GM21526 (cell line): Measurements from ENCODE around the gene ADAMTS15.

Experiments used
- ATAC-seq: cut with Tn5 transposase; IDR thresholded peaks from one replicate; pipeline ENCODE4 v1.9.1; 2021; ENCODE audit warnings: moderate library complexity; ENCODE audit not compliant: unreplicated experiment, low FRiP score

The ADAMTS15 gene, protein sequence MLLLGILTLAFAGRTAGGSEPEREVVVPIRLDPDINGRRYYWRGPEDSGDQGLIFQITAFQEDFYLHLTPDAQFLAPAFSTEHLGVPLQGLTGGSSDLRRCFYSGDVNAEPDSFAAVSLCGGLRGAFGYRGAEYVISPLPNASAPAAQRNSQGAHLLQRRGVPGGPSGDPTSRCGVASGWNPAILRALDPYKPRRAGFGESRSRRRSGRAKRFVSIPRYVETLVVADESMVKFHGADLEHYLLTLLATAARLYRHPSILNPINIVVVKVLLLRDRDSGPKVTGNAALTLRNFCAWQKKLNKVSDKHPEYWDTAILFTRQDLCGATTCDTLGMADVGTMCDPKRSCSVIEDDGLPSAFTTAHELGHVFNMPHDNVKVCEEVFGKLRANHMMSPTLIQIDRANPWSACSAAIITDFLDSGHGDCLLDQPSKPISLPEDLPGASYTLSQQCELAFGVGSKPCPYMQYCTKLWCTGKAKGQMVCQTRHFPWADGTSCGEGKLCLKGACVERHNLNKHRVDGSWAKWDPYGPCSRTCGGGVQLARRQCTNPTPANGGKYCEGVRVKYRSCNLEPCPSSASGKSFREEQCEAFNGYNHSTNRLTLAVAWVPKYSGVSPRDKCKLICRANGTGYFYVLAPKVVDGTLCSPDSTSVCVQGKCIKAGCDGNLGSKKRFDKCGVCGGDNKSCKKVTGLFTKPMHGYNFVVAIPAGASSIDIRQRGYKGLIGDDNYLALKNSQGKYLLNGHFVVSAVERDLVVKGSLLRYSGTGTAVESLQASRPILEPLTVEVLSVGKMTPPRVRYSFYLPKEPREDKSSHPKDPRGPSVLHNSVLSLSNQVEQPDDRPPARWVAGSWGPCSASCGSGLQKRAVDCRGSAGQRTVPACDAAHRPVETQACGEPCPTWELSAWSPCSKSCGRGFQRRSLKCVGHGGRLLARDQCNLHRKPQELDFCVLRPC

DNA sequence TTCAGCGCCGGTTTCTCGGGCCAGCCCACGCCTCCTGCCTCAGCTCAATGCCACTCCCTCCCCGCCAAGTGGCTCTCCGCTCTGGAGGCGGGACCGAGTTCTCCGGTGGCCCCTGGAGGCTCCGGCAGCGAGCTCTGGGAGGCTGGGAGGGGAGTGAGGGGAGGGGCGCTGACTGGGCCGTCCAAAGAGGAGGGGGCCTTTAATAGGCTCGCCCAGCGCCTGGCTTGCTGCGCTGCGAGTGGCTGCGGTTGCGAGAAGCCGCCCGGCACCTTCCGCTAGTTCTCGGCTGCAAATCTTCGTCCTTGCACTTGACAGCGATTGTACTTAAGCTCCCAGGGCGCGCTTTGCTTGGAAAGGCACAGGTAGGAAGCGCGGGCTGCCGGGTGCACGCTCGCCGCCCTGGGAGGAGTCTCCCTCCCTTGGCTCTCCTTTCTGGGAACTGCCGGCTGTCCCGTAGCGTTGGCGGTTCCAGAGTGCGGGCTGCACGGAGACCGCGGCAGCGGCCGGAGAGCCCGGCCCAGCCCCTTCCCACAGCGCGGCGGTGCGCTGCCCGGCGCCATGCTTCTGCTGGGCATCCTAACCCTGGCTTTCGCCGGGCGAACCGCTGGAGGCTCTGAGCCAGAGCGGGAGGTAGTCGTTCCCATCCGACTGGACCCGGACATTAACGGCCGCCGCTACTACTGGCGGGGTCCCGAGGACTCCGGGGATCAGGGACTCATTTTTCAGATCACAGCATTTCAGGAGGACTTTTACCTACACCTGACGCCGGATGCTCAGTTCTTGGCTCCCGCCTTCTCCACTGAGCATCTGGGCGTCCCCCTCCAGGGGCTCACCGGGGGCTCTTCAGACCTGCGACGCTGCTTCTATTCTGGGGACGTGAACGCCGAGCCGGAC, at the start of gene ADAMTS15:
Gene ADAMTS15, plus strand, starts transcription at position 230 of the 894 bp plus-strand sequence. Its CDS starts 329 bp downstream, at position 559.
- ATAC-seq, result peak; percentile 77

DNA sequence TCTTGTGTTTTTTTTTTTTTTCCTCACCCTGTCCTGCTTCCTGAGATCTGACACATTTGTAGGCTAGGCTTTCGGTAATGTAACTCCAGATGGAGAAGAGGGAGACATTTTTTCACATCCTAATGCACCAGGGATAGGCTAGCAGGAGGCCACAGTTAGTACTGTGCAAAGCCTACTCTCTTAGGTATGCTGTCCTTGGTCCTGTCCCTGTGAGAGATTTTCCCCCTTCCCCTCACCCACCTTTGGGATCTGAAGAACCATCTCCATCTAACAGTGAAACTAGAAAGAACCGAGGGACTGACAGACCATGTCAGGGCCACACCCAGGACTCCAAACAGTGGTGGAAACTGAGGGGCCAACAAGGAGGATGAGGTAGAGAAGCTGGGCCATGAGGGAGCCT, 49.2 kb upstream of the ADAMTS15 start:
- ATAC-seq, result no peak

DNA sequence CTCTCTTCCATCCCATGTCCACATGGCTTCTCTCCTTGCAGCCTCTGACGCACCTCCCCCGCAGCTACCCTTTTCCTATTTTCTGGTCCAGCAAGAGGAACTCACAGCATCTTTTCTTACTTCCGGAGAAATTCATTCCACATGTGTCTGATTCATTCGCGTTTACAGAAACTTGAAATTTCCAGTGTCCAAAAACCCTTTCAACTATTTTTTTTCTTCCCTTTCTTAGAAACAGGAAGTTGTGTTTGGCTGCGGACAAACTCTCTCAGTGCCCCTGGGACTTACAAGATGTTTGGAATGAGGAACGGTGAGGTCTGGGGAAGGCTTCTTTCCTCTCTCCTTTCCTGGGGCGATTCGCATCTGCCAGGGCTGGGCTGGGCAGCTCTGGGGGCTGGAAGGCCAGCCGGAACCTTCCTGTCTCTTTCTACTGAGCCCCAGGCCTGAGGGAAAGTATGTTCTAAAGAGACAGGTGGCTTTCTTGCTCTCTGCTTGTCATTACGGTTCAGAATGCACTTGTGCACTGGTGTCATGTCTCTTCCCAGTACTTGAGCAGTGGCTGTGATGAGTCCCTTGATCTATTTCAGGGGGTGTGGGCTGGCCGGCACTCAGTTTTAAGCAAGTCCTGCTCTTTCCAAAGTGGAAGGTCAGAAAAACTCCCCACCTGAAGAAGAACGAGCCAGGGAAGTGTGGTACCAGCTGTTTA, 47.5 kb upstream of the ADAMTS15 start:
- no peak for ATAC-seq

DNA sequence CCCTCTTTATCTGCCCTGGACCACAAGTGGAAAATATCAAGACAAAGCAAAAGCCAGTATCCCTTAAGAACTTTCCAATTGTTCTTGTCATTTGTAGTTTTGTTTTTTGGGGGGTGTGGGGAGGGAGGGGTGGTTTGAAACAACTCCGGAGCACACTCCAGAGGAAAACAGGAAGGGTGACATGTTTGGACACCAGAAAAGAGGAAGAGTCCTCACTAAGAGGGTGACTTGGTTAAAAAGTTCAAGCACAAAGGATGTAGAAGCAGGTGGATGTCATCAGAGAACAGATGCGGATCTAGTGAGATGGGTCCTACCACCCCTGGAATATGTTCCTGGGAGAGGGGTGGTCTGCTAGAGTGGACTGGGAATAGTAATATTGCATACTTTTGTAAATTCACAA, 45.9 kb upstream of the ADAMTS15 start:
- ATAC-seq, result no peak

DNA sequence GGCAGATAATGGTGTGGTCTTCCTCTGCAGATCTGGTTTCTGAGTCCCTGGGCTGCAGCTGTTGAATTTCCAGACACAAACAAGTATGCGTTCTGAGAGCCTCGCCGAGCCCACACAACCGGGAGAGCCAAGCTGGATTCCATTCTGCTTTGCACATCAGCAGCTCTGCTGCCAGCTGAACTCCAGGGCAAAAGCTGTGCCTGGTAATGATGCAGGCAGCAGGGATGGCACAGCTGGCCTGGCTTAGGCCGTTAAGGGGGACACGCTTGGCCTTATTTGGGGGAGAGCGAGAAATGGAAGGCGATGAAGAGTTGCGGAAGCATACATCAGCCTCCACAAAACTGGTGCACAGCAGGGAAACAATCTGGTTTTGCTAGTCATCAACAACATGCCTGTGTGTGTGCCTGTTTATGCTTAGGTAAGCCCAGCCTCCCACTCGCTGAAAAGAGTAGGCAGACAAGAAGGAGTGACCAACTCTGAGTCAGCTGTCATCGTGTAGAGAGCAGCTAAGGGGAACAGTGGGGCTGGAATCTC, 45.1 kb upstream of the ADAMTS15 start:
- ATAC-seq, result no peak

GRCh38 chr11:130403967-130404366, 44.5 kb upstream of the ADAMTS15 start:
- no peak for ATAC-seq

GRCh38 chr11:130404727-130405126, 43.7 kb upstream of the ADAMTS15 start:
- ATAC-seq, result no peak

- ATAC-seq, result no peak
Measured at GRCh38 chr11:130405428-130405827, 43.0 kb upstream of the ADAMTS15 start.

- no peak for ATAC-seq
Measured at GRCh38 chr11:130407978-130408377, 40.5 kb upstream of the ADAMTS15 start.

DNA sequence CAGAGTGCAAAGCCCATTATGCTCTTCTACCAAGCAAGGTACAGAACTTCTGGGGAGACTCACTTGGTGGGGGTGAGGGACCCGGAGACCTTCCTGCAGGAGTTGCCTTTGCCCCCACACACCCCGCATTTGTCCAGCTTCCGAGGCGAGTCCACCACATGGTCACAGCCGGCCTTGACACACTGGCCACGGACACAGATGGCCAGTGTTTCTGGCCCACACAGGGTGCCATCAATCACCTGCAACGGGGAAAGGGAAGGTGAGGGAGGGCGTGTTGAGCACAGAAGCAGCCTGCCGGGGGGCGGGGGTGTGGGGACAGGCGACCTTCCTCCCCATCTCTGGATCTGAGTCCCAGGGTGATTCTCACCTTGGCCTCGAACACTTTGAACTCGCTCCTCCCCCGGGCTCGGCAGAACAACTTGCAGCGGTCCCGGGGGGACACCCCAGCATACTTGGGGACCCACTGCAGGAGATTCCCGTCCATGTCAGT, 40.0 kb upstream of the ADAMTS15 start:
- ATAC-seq, result no peak

DNA sequence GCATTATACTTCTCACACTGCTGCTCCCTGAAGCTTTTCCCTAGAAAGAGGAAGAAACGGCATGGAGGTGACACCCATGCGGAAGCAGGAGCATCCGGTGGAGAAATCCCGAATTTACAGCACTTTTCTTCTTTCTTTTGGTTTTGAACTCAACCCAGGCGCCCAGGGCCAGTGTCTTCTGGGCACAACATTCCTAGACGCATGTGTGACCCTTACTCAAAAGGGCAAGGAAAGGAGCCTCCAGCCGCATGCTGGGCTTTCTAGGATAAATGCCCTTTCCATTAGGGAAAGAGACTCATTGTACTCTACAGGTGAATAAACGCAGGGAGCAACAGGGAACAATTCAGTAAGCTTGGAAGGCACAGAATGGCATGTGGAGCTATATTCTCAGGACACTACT, 39.5 kb upstream of the ADAMTS15 start:
- ATAC-seq, result no peak

DNA sequence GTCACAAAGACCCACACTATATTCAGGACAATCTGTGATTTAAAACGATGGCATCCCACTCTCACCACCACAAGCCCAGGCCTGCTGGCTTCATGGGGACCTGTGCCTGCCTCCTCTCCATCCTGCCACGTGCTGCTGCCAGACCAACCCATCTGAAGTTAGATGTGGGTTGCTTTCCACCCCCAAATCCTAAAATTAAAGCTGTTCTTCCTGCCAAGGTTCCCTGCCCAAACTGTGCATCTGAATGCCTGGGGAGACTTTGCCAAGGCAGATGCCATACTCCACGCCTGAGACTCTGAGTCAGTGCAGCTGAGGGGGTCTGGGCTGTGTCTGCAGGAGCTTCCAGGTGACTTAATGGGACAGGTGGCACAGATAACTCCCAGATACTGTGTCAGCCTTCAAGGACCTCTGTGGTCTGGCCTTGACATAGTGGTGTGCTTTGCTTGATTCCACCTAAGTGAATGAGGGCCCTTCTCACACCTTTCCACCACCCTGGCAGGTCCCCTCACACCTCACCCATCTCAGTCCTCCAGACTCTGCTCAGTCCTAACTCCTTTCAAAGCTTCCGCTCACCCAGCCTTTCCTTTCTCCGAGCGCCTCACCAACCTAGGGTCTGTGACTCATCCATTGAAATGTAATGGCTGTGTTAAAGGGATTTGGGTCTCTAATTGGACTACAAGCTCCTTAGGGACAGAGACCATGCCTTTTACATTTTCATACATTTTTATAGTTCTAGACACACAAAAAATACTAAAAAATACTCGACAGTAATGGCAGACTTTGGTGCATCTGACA, 38.7 kb upstream of the ADAMTS15 start:
- no peak for ATAC-seq

DNA sequence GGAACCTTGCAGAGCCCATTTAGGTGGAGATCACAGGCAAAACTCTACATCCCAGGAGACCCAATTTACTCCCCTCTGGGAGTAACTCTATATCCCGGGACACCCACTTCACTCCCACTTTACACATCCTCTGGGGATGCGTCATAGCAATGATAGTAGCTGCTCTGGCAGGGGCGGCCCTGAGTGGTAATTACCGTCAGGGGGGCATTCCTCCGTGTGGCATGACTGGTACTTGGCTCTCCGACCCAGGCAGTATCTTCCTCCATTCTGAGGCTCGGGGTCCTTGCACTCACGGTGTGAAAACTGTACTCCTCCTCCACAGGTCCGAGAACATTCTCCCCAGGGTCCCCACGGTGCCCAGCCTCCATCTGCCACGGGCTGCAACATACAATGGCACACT, 37.2 kb upstream of the ADAMTS15 start:
- ATAC-seq, result no peak

- no peak for ATAC-seq
Measured at GRCh38 chr11:130413405-130414106, 34.9 kb upstream of the ADAMTS15 start.

DNA sequence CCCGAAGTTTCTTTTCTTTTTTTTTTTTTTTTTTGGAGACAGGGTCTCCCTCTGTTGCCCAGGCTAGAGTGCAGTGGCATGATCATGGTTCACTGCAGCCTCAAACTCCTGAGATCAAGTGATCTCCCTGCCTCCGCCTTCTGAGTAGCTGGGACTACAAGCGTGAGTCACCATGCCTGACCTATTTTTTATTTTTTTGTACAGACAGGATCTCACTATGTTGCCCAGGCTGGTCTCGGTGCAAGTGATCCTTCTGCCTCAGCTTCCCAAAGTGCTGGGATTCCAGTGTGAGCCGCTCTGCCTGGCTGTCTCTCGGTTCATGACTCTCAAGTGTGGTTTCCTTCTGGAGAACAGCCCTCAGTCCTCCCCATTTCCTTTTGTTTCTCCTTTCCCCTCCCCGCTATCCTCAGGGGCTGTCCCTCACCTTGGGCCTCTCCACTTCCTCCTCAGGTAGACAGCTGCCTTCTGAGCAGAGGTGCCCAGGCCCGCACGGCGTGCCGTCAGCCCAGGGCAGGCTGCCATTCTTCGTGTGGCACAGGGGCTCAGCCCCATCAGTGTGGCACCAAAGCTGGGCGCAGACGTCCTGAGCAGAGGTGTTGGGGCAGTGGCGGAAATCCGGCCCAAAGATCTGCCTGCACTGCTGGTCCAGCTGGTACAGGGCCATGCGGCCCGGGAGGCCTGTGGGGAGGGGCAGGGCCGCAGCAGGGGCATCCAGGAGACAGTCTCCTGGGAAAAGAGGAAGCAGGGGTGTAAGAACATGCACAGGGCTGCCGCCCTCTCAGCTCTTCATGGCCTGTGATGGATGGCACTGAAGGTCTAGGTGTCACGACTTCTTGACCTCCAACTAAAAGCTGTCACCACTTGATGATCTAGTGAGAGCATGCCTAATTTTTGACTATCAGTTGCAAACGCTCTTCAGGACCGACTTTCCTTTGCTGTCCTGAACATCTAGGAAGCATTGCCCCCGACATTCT, 34.1 kb upstream of the ADAMTS15 start:
- ATAC-seq, result no peak

DNA sequence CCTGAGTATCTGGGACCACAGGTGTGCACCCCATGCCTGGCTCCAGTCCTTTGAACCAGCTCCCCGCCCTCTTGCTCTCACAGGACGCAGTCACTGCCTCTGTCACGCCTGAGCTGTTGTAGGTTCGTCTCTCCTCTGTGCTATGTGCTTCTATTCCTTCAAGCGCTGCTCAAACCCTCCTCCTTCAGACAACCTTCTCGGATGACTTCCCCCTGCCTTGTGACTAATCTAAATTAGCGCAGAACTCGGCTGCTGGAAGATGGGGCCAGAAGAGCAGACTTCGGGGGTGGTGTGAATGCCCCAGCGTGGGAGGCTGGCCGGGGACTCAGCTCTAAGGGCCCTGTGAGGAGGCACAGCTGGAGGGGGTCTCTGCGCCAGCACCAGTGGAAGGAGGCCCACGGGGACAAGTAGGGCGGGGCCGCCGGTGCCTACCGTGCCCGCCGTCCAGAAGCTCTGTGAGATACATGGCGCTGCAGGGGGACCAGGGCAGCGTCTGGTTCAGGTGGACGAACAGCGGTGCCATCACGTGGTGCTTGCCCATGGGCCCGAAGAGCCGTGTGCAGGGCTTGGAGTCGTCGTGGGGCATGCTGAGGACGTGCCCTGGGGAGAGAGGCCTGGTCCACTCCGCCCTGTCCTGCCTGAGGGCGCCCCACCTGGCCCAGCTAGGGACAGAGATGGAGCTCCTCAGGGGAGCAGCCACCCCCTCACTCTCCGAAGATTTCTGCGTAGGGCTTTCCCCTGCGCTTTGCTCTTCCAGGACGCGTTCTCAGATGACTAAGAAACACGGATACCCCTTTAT, 32.5 kb upstream of the ADAMTS15 start:
- no peak for ATAC-seq
